ENCODE data around the gene GAL3ST2.

GAL3ST2 gene

DNA sequence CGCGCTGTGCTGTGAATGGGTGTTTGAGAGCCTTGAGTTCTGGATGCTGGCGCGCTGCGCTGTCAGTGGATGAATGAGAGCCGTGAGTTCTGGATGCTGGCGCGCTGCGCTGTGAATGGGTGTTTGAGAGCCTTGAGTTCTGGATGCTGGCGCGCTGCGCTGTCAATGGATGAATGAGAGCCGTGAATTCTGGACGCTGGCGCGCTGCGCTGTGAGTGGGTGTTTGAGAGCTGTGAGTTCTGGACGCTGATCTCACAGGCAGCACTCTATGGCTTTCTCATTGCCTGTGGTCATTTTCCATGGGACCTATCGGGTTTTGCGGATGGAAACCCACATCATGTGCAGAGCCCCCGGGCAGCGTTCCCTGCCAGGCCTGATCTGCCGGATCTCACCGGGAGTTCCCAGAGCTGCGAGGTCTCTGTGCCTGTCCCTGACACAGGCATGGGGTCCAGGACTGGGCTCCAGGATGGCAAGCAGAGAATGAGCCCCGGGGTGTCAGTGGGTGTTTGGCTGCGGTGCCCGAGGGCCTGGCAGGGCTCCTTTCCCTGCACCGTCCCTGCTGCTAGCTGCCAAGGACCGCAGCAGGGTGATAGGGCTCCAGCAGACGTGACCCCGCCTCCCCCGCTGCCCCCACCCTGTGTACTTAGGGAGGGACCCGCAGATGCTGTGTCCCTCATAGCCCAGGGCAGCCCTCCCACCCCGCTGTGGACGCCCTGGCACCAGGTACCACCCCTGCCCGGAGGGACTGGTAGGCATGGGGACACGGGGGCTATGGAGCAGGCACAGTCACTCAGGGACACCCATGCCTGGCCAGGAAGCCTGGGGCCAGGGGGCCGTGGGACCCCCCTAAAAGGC lies 72.4 kb downstream of the GAL3ST2 start:
- DNase-seq = no peak

DNA sequence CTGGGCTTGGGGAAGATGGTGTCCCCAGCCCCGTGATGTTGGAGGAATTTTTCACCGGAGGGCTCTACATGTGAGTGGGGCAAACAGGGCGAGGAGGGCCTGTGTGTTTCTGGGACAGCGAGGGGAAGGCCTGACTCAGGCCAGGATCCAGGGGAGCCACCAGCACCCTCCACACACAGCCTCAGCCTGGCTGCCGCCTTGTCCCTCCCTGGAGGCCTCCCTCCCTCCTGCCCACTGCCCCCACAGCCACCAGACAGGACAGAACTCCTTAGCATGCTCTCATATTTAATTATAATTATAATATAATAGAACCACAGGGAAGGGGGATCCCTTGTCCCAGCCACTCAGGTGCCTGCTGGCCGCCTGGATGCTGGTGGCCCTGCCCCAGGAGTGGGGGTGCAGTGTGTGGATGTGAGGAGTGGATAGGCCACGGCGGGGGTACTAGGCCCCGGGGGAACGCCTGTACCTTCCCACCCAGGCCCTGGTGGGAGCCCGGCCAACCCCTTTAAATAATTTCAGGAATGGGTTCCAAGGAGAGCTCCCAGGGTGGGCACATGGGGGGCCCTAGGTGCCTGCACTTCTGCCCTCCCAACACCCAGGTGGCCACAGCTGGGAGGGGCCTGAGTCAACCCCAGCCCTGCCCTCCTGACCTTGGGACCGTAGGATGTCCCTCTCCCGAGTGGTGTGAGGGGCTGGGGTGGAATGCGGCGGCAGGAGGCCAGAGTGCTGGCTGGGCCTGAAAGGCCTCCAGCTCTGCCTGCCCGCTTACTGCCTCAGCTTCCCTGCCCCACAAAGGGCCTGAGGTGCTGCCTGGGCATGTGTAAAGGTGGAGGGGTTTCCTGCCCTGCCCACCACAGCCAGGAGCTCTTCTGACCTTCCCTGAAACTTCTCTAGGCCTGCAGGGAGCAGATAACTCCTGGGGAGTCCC lies 73.3 kb downstream of the GAL3ST2 start:
- DNase-seq = no peak

DNA sequence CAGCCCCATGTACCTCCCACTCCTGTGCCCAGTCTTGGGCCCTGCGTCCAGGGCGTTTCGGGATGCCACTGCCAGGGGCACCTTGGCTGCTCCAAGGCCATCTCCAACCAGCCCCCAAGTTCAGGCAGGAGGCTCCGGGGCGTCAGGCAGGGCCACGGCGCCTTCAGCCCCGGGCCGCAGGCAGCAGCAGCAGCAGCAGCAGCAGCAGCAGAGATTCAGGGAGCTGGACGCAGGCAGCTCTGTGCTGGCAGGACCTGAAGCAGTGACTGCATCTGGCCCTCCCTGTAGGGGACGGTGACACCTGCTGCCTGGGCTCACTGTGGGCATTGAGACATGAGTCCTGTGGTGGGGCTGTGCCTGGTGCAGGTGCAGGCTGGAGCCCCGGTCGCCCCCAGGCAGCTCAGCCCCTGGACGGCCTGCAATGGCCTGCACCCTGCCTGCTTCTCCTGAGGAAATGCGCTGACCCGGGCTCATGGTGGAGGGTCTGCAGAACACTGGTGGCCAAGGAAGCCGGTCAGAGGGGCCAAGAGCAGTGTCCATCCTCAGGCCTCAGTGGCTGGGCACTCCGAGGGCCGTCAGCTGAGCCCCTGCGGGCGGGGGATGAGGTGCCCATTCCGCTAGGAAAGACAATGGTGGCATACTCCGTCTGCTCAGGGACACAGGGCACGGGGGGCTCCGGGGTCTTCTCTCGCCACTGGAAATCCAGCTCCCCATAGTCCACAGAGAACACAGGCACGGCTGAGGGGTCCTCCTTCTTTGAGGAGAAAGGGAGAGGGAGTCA lies 74.1 kb downstream of the GAL3ST2 start:
- DNase-seq = no peak

GRCh38 chr2:241851325-241852115 lies 74.9 kb downstream of the GAL3ST2 start:
- DNase-seq = no peak

- no peak for DNase-seq
Measured at GRCh38 chr2:241852116-241852980, 75.7 kb downstream of the GAL3ST2 start.

DNA sequence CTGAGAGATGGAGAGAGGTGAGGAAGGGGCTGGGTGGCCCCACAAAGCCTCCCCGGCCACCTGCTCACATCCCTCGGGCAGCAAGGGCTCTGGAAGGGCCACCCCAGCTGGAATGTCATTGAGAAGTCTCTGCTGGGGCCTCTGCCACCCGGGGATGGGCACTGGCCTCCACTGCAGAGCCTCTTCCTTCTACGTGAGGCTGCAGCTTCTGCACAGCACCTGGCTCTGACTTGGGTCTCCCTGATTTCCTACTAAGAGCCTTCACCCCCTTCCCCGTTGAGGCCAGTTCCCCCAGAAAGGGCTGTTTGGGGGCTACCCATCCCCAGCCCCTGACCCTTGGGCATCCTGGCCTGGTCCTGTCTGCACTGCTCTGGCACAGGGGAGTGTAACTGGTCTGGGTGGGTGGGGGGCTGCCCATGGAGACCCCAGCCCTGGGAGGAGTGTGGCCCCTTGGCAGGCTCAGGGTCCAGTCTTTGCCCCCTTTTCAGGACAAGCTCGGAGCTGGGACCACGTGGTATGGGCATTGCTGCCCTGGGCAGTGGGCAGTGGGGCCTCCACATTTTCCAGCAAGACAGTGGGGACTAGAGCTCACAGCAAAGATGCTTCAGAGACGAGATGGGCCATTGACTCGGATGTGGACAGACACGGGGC lies 76.5 kb downstream of the GAL3ST2 start:
- no peak for DNase-seq

Data from activated T-cell treated with anti-CD3 and anti-CD28 coated beads for 4 hours (primary cell).